HepG2 (cell line): ENCODE results near the gene HIC1. TPM values are rescaled to one million over a fixed set of nuclear protein-coding genes. Genes with fewer than 3 reads are reported as not detected.

ENCODE experiments used
- ATAC-seq: fragments of 200-7000 bp; cut with Tn5 transposase; 3 replicates; pipeline ENCODE4 v1.9.1; 2020; ENCODE audit warnings: mild to moderate bottlenecking, moderate library complexity
- BruUV-seq: library from RNA; stranded (reverse); fragments of 400-500 nt; replicated peaks from 2 replicates; lab custom pipeline; 2021; lab: Mats Ljungman, UMichigan
- CTCF ChIA-PET: fragments of 300-600 bp; formaldehyde crosslinking; extraction: SDS; loops from one replicate; lab custom pipeline; 2021; ENCODE audit warnings: low total read pairs, inconsistent platforms, low intra/inter-chr PET ratio; lab: Yijun Ruan, JAX
- POLR2A ChIA-PET: fragments of 350-600 bp; sonication (Branson Sonifier 250); formaldehyde crosslinking; loops from one replicate; lab custom pipeline; 2020; ENCODE audit warnings: antibody characterized with exemption, inconsistent platforms; lab: Yijun Ruan, JAX
- DNase-seq: peaks from one replicate; pipeline ENCODE4 v3.0.0-alpha.2; 2015; ENCODE audit warnings: low spot score
- FAIRE-seq: peaks from 3 replicates; lab custom pipeline; 2011; peaks lifted over from hg19 to GRCh38; lab: Jason Lieb, UNC
- H2AFZ ChIP-seq: one replicate; pipeline ENCODE4 v1.6.1; 2011; ENCODE audit warnings: low read length, inconsistent platforms
- H3K27ac ChIP-seq: fragments of 300-600 bp; 3 replicates; pipeline ENCODE4 v1.8.0; 2011; ENCODE audit warnings: mixed run types, mild to moderate bottlenecking, mixed read lengths, low read length, inconsistent platforms; ENCODE audit not compliant: insufficient read depth; ENCODE audit errors: extremely low read length
- H3K27me3 ChIP-seq, 2 experiments: fragments of 200-600 bp in 1 of 2; 2 replicates in 1 of 2; 3 replicates in 1 of 2; pipeline versions ENCODE4 v1.6.0 to v1.8.0; 2011; ENCODE audit warnings: low read length in 2 of 2, mild to moderate bottlenecking in 2 of 2, moderate library complexity in 2 of 2, inconsistent platforms in 1 of 2; ENCODE audit not compliant: insufficient read depth in 2 of 2, control insufficient read depth in 1 of 2
- H3K36me3 ChIP-seq, 2 experiments: fragments of 200-600 bp in 1 of 2; replicated peaks in 1 of 2; 2 replicates in 1 of 2; 3 replicates in 1 of 2; pipeline versions ENCODE4 v1.5.1 to v1.8.0; 2011; ENCODE audit warnings: low read length in 2 of 2, inconsistent platforms in 1 of 2; ENCODE audit not compliant: insufficient read depth in 2 of 2, control insufficient read depth in 1 of 2
- H3K4me1 ChIP-seq: 2 replicates; pipeline ENCODE4 v1.5.1; 2012; ENCODE audit warnings: low read length, inconsistent platforms; ENCODE audit not compliant: insufficient read depth
- H3K4me2 ChIP-seq: 2 replicates; pipeline ENCODE4 v1.6.0; 2011; ENCODE audit warnings: low read depth, low read length, inconsistent platforms
- H3K4me3 ChIP-seq, 3 experiments: fragments of 200-600 bp in 1 of 3; sonication (generic), shearing (Covaris generic) in 1 of 3; replicated peaks in 1 of 3; 2 replicates each; pipeline ENCODE4 v1.5.1; 2011 to 2016; ENCODE audit warnings: low read length in 3 of 3, inconsistent platforms in 2 of 3, low read depth in 2 of 3, mild to moderate bottlenecking in 2 of 3, control low read depth in 1 of 3, mixed read lengths in 1 of 3; ENCODE audit not compliant: insufficient read depth in 1 of 3
- H3K79me2 ChIP-seq: one replicate; pipeline ENCODE4 v1.6.1; 2011; ENCODE audit warnings: low read length, inconsistent platforms; ENCODE audit not compliant: insufficient read depth
- H3K9ac ChIP-seq: 2 replicates; pipeline ENCODE4 v1.6.0; 2011; ENCODE audit warnings: mild to moderate bottlenecking, low read depth, low read length, inconsistent platforms; ENCODE audit not compliant: insufficient read depth
- H3K9me3 ChIP-seq: 2 replicates; pipeline ENCODE4 v1.5.1; 2012; ENCODE audit warnings: mild to moderate bottlenecking, low read length
- H4K20me1 ChIP-seq: 2 replicates; pipeline ENCODE4 v1.6.0; 2011; ENCODE audit warnings: inconsistent platforms, mild to moderate bottlenecking, low read length, moderate library complexity; ENCODE audit not compliant: insufficient read depth
- KDM2A ChIP-seq: sonication (generic); formaldehyde crosslinking; IDR thresholded peaks from 2 replicates; pipeline ENCODE4 v1.4.0; 2020; ENCODE audit warnings: low read depth, missing genetic modification reagents, borderline replicate concordance
- KDM5B ChIP-seq: sonication (generic); formaldehyde crosslinking; IDR thresholded peaks from 2 replicates; pipeline ENCODE4 v1.4.0; 2020; ENCODE audit warnings: missing genetic modification reagents, mild to moderate bottlenecking, borderline replicate concordance
- NFRKB ChIP-seq: fragments of 450-650 bp; IDR thresholded peaks from 2 replicates; pipeline ENCODE4 v1.6.1; 2017
- SOX13 ChIP-seq, 3 experiments: fragments of 450-650 bp in 1 of 3; sonication (generic) in 1 of 3; formaldehyde crosslinking in 1 of 3; IDR thresholded peaks in 2 of 3; conservative IDR thresholded peaks in 1 of 3; 2 replicates each; pipeline versions ENCODE4 v1.5.0 to v1.6.1; 2016 to 2020; ENCODE audit warnings: antibody characterized with exemption in 1 of 3, mild to moderate bottlenecking in 1 of 3, missing compliant biosample characterization in 1 of 3, missing genetic modification reagents in 1 of 3, moderate library complexity in 1 of 3
- ZNF138 ChIP-seq: sonication (generic); formaldehyde crosslinking; IDR thresholded peaks from 2 replicates; pipeline ENCODE4 v1.5.0; 2020; ENCODE audit warnings: mild to moderate bottlenecking, low read depth, missing genetic modification reagents
- ZNF317 ChIP-seq: sonication (generic); formaldehyde crosslinking; IDR thresholded peaks from 2 replicates; pipeline ENCODE4 v1.5.0; 2020; ENCODE audit warnings: mild to moderate bottlenecking, missing genetic modification reagents
- WGBS: methylation state at CpG from one replicate; pipeline ENCODE4 v1.1.6; 2017; ENCODE audit warnings: low lambda C conversion rate; 5-methylcytosine and 5-hydroxymethylcytosine counted together
- in situ Hi-C: cut with HindIII; loops from 2 replicates; pipeline ENCODE4 v1.10.0; 2017; ENCODE audit warnings: low pct_unique_long_range_greater_than_20kb; ENCODE audit not compliant: extremely low pct_ligation_motif_present
- intact Hi-C: fragments of 100-400 bp; cut with micrococcal nuclease; formaldehyde crosslinking; loops from one replicate; pipeline ENCODE4 v1.10.0; 2022; ENCODE audit not compliant: unreplicated experiment
- polyA plus RNA-seq, 8 experiments: library from polyadenylated mRNA; depleted of rRNA in 3 of 8; stranded (reverse) in 7 of 8; unstranded in 1 of 8; fragments of >200 nt; fragmentation: Illumina TruSeq in 4 of 8; extraction: Trizol in 4 of 8; gene quantifications; 2 replicates each; pipeline versions ENCODE4 v1.2.1 to v1.2.3, GENCODE V29; 2011 to 2016; ENCODE audit warnings: low read depth in 4 of 8, missing spikeins in 1 of 8, mixed read lengths in 1 of 8; ENCODE audit not compliant: insufficient read depth in 1 of 8
- total RNA-seq, 5 experiments: library from RNA; depleted of rRNA; stranded (reverse); fragments of >200 nt; fragmentation: Illumina TruSeq; extraction: Trizol; gene quantifications; 2 replicates each; pipeline ENCODE4 v1.2.3, GENCODE V29; 2016; ENCODE audit warnings: low read depth in 1 of 5
- TF ChIP-seq, protein P1 (sequence below): sonication (generic); formaldehyde crosslinking; IDR thresholded peaks from 2 replicates; pipeline ENCODE4 v1.8.0; 2022; ENCODE audit warnings: mild to moderate bottlenecking, missing genetic modification reagents
- TF ChIP-seq, protein P2 (sequence below): sonication (generic); formaldehyde crosslinking; IDR thresholded peaks from 2 replicates; pipeline ENCODE4 v1.5.1; 2020; ENCODE audit warnings: mild to moderate bottlenecking, missing genetic modification reagents, moderate library complexity
- TF ChIP-seq, protein P3 (sequence below): sonication (generic); formaldehyde crosslinking; IDR thresholded peaks from 2 replicates; pipeline ENCODE4 v1.4.0; 2020; ENCODE audit warnings: mild to moderate bottlenecking, missing genetic modification reagents
- TF ChIP-seq, protein P4 (sequence below): sonication (generic); formaldehyde crosslinking; conservative IDR thresholded peaks from 2 replicates; pipeline ENCODE4 v1.8.1; 2023; ENCODE audit warnings: missing genetic modification reagents
- TF ChIP-seq, protein P5 (sequence below): sonication (generic); formaldehyde crosslinking; IDR thresholded peaks from 2 replicates; pipeline ENCODE4 v1.9.0; 2022; ENCODE audit warnings: missing genetic modification reagents, mild to moderate bottlenecking, borderline replicate concordance

The HIC1 gene
- total and polyA plus RNA-seq, 2 of the 13 experiments (the other 11 are each of a cell fraction or from before 2014, with no cell fraction given), result 0.04 to 0.31 TPM

DNA sequence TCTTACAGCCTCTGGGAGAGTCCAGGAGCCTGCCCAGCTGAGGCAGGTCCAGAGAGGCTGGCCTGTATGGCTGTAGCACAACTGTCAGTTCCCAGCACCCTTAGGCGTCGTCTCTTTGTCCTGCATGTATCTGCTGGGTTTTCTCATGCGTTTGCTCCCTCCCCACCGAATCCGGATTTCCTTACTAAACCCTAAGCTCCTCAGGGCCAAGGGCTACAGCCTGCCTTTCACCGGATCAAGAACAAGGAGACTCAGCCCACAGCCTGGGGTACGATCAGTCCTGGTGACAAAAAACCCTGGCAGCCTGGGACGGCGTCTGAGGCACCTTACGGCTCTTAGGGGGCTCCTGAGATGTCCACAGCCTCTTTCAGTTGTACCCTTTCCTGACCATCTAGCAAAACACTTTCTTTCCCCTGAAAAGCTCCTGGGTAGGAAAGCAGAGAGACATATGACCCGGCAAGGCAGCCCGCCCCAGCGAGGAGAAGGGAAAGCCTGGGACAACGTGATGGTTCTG lies 12.2 kb downstream of the HIC1 start:
- no peak for FAIRE-seq
- intact Hi-C loops, result no loop called here
- H3K36me3 ChIP-seq, result peaks cover 13 to 28% of the 10 kb centered on the region in 2 experiments
- H3K27me3 ChIP-seq, result no peaks in the 10 kb centered on the region
- CTCF ChIA-PET, result no interaction called here
- H3K4me2 ChIP-seq, result peak overlapping the region; percentile 55
- POLR2A ChIA-PET, result no interaction called here
- H4K20me1 ChIP-seq, result no peaks in the 10 kb centered on the region
- H2AFZ ChIP-seq, result no peak overlapping the region
- peak overlapping the region; percentile 54 for H3K27ac ChIP-seq
- H3K9me3 ChIP-seq, result no peaks in the 10 kb centered on the region
- 0 out of 6 replicates have a peak overlapping the region, but pooled peaks of 1 of the 3 experiments have one; percentile 13 for H3K4me3 ChIP-seq
- peak; percentile 80 for ATAC-seq
- no TSS peak for BruUV-seq
- H3K79me2 ChIP-seq, result no peaks in the 10 kb centered on the region
- H3K4me1 ChIP-seq, result peaks cover 38% of the 10 kb centered on the region
- WGBS, result 53% methylated on average over 10 of the region's 14 CpGs
- in situ Hi-C loops, result no loop called here
- no peak overlapping the region for H3K9ac ChIP-seq
- no peak for DNase-seq
- TF ChIP-seq, protein P1, sequence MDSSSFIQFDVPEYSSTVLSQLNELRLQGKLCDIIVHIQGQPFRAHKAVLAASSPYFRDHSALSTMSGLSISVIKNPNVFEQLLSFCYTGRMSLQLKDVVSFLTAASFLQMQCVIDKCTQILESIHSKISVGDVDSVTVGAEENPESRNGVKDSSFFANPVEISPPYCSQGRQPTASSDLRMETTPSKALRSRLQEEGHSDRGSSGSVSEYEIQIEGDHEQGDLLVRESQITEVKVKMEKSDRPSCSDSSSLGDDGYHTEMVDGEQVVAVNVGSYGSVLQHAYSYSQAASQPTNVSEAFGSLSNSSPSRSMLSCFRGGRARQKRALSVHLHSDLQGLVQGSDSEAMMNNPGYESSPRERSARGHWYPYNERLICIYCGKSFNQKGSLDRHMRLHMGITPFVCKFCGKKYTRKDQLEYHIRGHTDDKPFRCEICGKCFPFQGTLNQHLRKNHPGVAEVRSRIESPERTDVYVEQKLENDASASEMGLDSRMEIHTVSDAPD (CRISPR knock-in tag), result no peak
- TF ChIP-seq, protein P2, sequence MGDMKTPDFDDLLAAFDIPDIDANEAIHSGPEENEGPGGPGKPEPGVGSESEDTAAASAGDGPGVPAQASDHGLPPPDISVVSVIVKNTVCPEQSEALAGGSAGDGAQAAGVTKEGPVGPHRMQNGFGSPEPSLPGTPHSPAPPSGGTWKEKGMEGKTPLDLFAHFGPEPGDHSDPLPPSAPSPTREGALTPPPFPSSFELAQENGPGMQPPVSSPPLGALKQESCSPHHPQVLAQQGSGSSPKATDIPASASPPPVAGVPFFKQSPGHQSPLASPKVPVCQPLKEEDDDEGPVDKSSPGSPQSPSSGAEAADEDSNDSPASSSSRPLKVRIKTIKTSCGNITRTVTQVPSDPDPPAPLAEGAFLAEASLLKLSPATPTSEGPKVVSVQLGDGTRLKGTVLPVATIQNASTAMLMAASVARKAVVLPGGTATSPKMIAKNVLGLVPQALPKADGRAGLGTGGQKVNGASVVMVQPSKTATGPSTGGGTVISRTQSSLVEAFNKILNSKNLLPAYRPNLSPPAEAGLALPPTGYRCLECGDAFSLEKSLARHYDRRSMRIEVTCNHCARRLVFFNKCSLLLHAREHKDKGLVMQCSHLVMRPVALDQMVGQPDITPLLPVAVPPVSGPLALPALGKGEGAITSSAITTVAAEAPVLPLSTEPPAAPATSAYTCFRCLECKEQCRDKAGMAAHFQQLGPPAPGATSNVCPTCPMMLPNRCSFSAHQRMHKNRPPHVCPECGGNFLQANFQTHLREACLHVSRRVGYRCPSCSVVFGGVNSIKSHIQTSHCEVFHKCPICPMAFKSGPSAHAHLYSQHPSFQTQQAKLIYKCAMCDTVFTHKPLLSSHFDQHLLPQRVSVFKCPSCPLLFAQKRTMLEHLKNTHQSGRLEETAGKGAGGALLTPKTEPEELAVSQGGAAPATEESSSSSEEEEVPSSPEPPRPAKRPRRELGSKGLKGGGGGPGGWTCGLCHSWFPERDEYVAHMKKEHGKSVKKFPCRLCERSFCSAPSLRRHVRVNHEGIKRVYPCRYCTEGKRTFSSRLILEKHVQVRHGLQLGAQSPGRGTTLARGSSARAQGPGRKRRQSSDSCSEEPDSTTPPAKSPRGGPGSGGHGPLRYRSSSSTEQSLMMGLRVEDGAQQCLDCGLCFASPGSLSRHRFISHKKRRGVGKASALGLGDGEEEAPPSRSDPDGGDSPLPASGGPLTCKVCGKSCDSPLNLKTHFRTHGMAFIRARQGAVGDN, result peak; percentile 62; the same call in 1 of the 2 replicates
- TF ChIP-seq KDM5B (CRISPR knock-in tag), result peak; percentile 5; the same call in 1 of the 2 replicates
- 0 out of 2 replicates have a peak, but pooled peaks have one; percentile 4 for TF ChIP-seq KDM2A
- 0 out of 2 replicates have a peak, but pooled peaks have one; percentile 8 for TF ChIP-seq ZNF317 (CRISPR knock-in tag)
- no peak for TF ChIP-seq SOX13 (IDR thresholded peaks at IDR 0.05)
- no peak for TF ChIP-seq SOX13 (CRISPR knock-in tag; conservative IDR thresholded peaks at IDR 0.05 in 1 of 2, IDR thresholded peaks at IDR 0.05 in 1 of 2)
- TF ChIP-seq, protein P3, sequence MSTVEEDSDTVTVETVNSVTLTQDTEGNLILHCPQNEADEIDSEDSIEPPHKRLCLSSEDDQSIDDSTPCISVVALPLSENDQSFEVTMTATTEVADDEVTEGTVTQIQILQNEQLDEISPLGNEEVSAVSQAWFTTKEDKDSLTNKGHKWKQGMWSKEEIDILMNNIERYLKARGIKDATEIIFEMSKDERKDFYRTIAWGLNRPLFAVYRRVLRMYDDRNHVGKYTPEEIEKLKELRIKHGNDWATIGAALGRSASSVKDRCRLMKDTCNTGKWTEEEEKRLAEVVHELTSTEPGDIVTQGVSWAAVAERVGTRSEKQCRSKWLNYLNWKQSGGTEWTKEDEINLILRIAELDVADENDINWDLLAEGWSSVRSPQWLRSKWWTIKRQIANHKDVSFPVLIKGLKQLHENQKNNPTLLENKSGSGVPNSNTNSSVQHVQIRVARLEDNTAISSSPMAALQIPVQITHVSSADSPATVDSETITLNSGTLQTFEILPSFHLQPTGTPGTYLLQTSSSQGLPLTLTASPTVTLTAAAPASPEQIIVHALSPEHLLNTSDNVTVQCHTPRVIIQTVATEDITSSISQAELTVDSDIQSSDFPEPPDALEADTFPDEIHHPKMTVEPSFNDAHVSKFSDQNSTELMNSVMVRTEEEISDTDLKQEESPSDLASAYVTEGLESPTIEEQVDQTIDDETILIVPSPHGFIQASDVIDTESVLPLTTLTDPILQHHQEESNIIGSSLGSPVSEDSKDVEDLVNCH (CRISPR knock-in tag), result 0 out of 2 replicates have a peak, but pooled peaks have one; percentile 44
- TF ChIP-seq, protein P4, sequence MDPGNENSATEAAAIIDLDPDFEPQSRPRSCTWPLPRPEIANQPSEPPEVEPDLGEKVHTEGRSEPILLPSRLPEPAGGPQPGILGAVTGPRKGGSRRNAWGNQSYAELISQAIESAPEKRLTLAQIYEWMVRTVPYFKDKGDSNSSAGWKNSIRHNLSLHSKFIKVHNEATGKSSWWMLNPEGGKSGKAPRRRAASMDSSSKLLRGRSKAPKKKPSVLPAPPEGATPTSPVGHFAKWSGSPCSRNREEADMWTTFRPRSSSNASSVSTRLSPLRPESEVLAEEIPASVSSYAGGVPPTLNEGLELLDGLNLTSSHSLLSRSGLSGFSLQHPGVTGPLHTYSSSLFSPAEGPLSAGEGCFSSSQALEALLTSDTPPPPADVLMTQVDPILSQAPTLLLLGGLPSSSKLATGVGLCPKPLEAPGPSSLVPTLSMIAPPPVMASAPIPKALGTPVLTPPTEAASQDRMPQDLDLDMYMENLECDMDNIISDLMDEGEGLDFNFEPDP (CRISPR knock-in tag), result 0 out of 2 replicates have a peak, but pooled peaks have one; percentile 62
- peak; percentile 23; the same call in 1 of the 2 replicates for TF ChIP-seq ZNF138 (CRISPR knock-in tag)
- no peak for TF ChIP-seq NFRKB
- TF ChIP-seq, protein P5, sequence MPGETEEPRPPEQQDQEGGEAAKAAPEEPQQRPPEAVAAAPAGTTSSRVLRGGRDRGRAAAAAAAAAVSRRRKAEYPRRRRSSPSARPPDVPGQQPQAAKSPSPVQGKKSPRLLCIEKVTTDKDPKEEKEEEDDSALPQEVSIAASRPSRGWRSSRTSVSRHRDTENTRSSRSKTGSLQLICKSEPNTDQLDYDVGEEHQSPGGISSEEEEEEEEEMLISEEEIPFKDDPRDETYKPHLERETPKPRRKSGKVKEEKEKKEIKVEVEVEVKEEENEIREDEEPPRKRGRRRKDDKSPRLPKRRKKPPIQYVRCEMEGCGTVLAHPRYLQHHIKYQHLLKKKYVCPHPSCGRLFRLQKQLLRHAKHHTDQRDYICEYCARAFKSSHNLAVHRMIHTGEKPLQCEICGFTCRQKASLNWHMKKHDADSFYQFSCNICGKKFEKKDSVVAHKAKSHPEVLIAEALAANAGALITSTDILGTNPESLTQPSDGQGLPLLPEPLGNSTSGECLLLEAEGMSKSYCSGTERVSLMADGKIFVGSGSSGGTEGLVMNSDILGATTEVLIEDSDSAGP, result peak; percentile 13; the same call in 1 of the 2 replicates
